ENCODE measurements around the gene BNC2. TPM values are rescaled to one million over a fixed set of nuclear protein-coding genes. Genes with fewer than 3 reads are reported as not detected.
A peak's percentile ranks its signal among the peaks of the same experiment; 100 is the strongest.

Gene BNC2
- total RNA-seq, 1 experiment from 2014 or later: 43.6 TPM

GRCh38 chr9:16687678-16688369 is 182.6 kb downstream of the BNC2 start:
- Histone ChIP-seq H4K8ac (replicated peaks; ENCODE audit: insufficient read length, low read depth, low read length) (no peak overlapping the region), H4K91ac (ENCODE audit: insufficient read length, low read depth, low read length) (no peak overlapping the region), H2BK20ac (ENCODE audit: low read depth, low read length, poor library complexity, severe bottlenecking) (no peak overlapping the region), H3K23me2 (ENCODE audit: insufficient read length, low read depth, low read length, poor library complexity, severe bottlenecking) (no peaks in the 10 kb centered on the region), H2BK12ac (ENCODE audit: insufficient read length, low read depth, low read length) (no peak overlapping the region), H3K9me3 (ENCODE audit: control insufficient read depth, low read depth, low read length) (no peaks in the 10 kb centered on the region), H2BK15ac (ENCODE audit: low read depth, low read length) (no peak overlapping the region), H3K56ac (ENCODE audit: insufficient read length, low read depth, low read length) (no peak overlapping the region), H3K4ac (ENCODE audit: low read depth, low read length) (no peak overlapping the region), H2AK5ac (ENCODE audit: insufficient read length, low read length) (no peak overlapping the region), H2BK120ac (ENCODE audit: low read depth, low read length, poor library complexity, severe bottlenecking) (no peak overlapping the region), H3K79me2 (ENCODE audit: insufficient read depth, low read length) (no peaks in the 10 kb centered on the region), H2BK5ac (ENCODE audit: insufficient read length, low read length) (no peak overlapping the region), H4K5ac (ENCODE audit: insufficient read length, low read depth, low read length) (no peak overlapping the region), H3K14ac (ENCODE audit: insufficient read depth, low read length) (no peak overlapping the region), H3K27me3 (ENCODE audit: insufficient read depth, low read length) (no peaks in the 10 kb centered on the region), H3K4me2 (ENCODE audit: insufficient read depth, insufficient read length, low read length) (no peak overlapping the region), H4K20me1 (ENCODE audit: control insufficient read depth, insufficient read depth, insufficient read length) (no peaks in the 10 kb centered on the region), H2AFZ (ENCODE audit: low read length) (no peak overlapping the region), H3K18ac (ENCODE audit: insufficient read length, low read depth, low read length) (no peak overlapping the region), H3K4me1 (ENCODE audit: insufficient read depth, low read length) (peaks cover 8% of the 10 kb centered on the region), H3K9ac (ENCODE audit: extremely low read depth, insufficient read length, low read length) (no peak overlapping the region), H3T11ph (ENCODE audit: low read length) (no peak overlapping the region), H3K79me1 (ENCODE audit: insufficient read depth, low read depth, low read length, poor library complexity, severe bottlenecking) (no peaks in the 10 kb centered on the region), H3K27ac (ENCODE audit: insufficient read length, low read depth, low read length) (no peak overlapping the region), H3K23ac (ENCODE audit: insufficient read length, low read depth, low read length) (no peak overlapping the region)
- no peak for TF ChIP-seq CTCF (conservative IDR thresholded peaks at IDR 0.05)
- Mint-ChIP-seq H3K9me3 (no peaks in the 10 kb centered on the region), H3K27ac (peak overlapping the region; percentile 3 to 74 (median 17); a peak in 4 of 7 replicates), H3K4me3 (no peak overlapping the region), H3K36me3 (ENCODE audit: insufficient read depth in 1 of 3, low read depth in 3 of 3) (no peaks in the 10 kb centered on the region), H3K27me3 (ENCODE audit: low read depth) (no peaks in the 10 kb centered on the region), H3K4me1 (peaks cover 48 to 58% of the 10 kb centered on the region in 2 experiments)
- DNase-seq: no peak
- no CpG with 5 or more reads among the region's 5 CpGs for WGBS (ENCODE audit: extremely low coverage, insufficient read length, low lambda C conversion rate)

Measured in H9 (cell line).